HepG2 (cell line): ENCODE results near the gene KANK4. TPM values are rescaled to one million over a fixed set of nuclear protein-coding genes. Genes with fewer than 3 reads are reported as not detected.

Source experiments
- ATAC-seq: fragments of 200-7000 bp; cut with Tn5 transposase; 3 replicates; pipeline ENCODE4 v1.9.1; 2020; ENCODE audit warnings: mild to moderate bottlenecking, moderate library complexity
- BruUV-seq: library from RNA; stranded (reverse); fragments of 400-500 nt; replicated peaks from 2 replicates; lab custom pipeline; 2021; lab: Mats Ljungman, UMichigan
- CTCF ChIA-PET: fragments of 300-600 bp; formaldehyde crosslinking; extraction: SDS; loops from one replicate; lab custom pipeline; 2021; ENCODE audit warnings: low total read pairs, inconsistent platforms, low intra/inter-chr PET ratio; lab: Yijun Ruan, JAX
- POLR2A ChIA-PET: fragments of 350-600 bp; sonication (Branson Sonifier 250); formaldehyde crosslinking; loops from one replicate; lab custom pipeline; 2020; ENCODE audit warnings: antibody characterized with exemption, inconsistent platforms; lab: Yijun Ruan, JAX
- DNase-seq: peaks from one replicate; pipeline ENCODE4 v3.0.0-alpha.2; 2015; ENCODE audit warnings: low spot score
- FAIRE-seq: peaks from 3 replicates; lab custom pipeline; 2011; peaks lifted over from hg19 to GRCh38; lab: Jason Lieb, UNC
- H2AFZ ChIP-seq: one replicate; pipeline ENCODE4 v1.6.1; 2011; ENCODE audit warnings: low read length, inconsistent platforms
- H3K27ac ChIP-seq: fragments of 300-600 bp; 3 replicates; pipeline ENCODE4 v1.8.0; 2011; ENCODE audit warnings: mixed run types, mild to moderate bottlenecking, mixed read lengths, low read length, inconsistent platforms; ENCODE audit not compliant: insufficient read depth; ENCODE audit errors: extremely low read length
- H3K27me3 ChIP-seq, 2 experiments: fragments of 200-600 bp in 1 of 2; 2 replicates in 1 of 2; 3 replicates in 1 of 2; pipeline versions ENCODE4 v1.6.0 to v1.8.0; 2011; ENCODE audit warnings: low read length in 2 of 2, mild to moderate bottlenecking in 2 of 2, moderate library complexity in 2 of 2, inconsistent platforms in 1 of 2; ENCODE audit not compliant: insufficient read depth in 2 of 2, control insufficient read depth in 1 of 2
- H3K36me3 ChIP-seq, 2 experiments: fragments of 200-600 bp in 1 of 2; replicated peaks in 1 of 2; 2 replicates in 1 of 2; 3 replicates in 1 of 2; pipeline versions ENCODE4 v1.5.1 to v1.8.0; 2011; ENCODE audit warnings: low read length in 2 of 2, inconsistent platforms in 1 of 2; ENCODE audit not compliant: insufficient read depth in 2 of 2, control insufficient read depth in 1 of 2
- H3K4me1 ChIP-seq: 2 replicates; pipeline ENCODE4 v1.5.1; 2012; ENCODE audit warnings: low read length, inconsistent platforms; ENCODE audit not compliant: insufficient read depth
- H3K4me2 ChIP-seq: 2 replicates; pipeline ENCODE4 v1.6.0; 2011; ENCODE audit warnings: low read depth, low read length, inconsistent platforms
- H3K4me3 ChIP-seq, 3 experiments: fragments of 200-600 bp in 1 of 3; sonication (generic), shearing (Covaris generic) in 1 of 3; replicated peaks in 1 of 3; 2 replicates each; pipeline ENCODE4 v1.5.1; 2011 to 2016; ENCODE audit warnings: low read length in 3 of 3, inconsistent platforms in 2 of 3, low read depth in 2 of 3, mild to moderate bottlenecking in 2 of 3, control low read depth in 1 of 3, mixed read lengths in 1 of 3; ENCODE audit not compliant: insufficient read depth in 1 of 3
- H3K79me2 ChIP-seq: one replicate; pipeline ENCODE4 v1.6.1; 2011; ENCODE audit warnings: low read length, inconsistent platforms; ENCODE audit not compliant: insufficient read depth
- H3K9ac ChIP-seq: 2 replicates; pipeline ENCODE4 v1.6.0; 2011; ENCODE audit warnings: mild to moderate bottlenecking, low read depth, low read length, inconsistent platforms; ENCODE audit not compliant: insufficient read depth
- H3K9me3 ChIP-seq: 2 replicates; pipeline ENCODE4 v1.5.1; 2012; ENCODE audit warnings: mild to moderate bottlenecking, low read length
- H4K20me1 ChIP-seq: 2 replicates; pipeline ENCODE4 v1.6.0; 2011; ENCODE audit warnings: inconsistent platforms, mild to moderate bottlenecking, low read length, moderate library complexity; ENCODE audit not compliant: insufficient read depth
- ELF3 ChIP-seq: IDR thresholded peaks from 2 replicates; pipeline ENCODE4 v1.6.1; 2016; ENCODE audit warnings: missing genetic modification reagents, missing compliant biosample characterization
- ERF ChIP-seq: IDR thresholded peaks from 2 replicates; pipeline ENCODE4 v1.6.1; 2018; ENCODE audit warnings: missing biosample characterization, missing genetic modification reagents
- FOSL2 ChIP-seq: sonication (generic); formaldehyde crosslinking; IDR thresholded peaks from 2 replicates; pipeline ENCODE4 v1.4.0; 2020; ENCODE audit warnings: missing genetic modification reagents
- FOXK2 ChIP-seq: fragments of 450-650 bp; IDR thresholded peaks from 2 replicates; pipeline ENCODE4 v1.6.1; 2016
- HDAC6 ChIP-seq: fragments of 200-600 bp; sonication (generic); IDR thresholded peaks from 2 replicates; pipeline ENCODE4 v1.7.0; 2017; ENCODE audit warnings: mild to moderate bottlenecking, antibody characterized with exemption, low read length, low read depth
- HOXA5 ChIP-seq: sonication (generic); formaldehyde crosslinking; IDR thresholded peaks from 2 replicates; pipeline ENCODE4 v1.4.0; 2020; ENCODE audit warnings: missing genetic modification reagents
- MLLT10 ChIP-seq: sonication (generic); formaldehyde crosslinking; IDR thresholded peaks from 2 replicates; pipeline ENCODE4 v1.4.0; 2020; ENCODE audit warnings: missing genetic modification reagents
- SAFB2 ChIP-seq: sonication (generic); formaldehyde crosslinking; IDR thresholded peaks from 2 replicates; pipeline ENCODE4 v1.5.1; 2020; ENCODE audit warnings: missing genetic modification reagents, low read depth, mild to moderate bottlenecking, borderline replicate concordance
- SIN3A ChIP-seq: IDR thresholded peaks from 2 replicates; pipeline ENCODE4 v1.6.1; 2011; ENCODE audit warnings: low read depth, mild to moderate bottlenecking, control low read depth, low read length, borderline replicate concordance
- SRSF4 ChIP-seq: fragments of 200-400 bp; formaldehyde crosslinking; IDR thresholded peaks from one replicate; pipeline ENCODE4 v1.6.1; 2018; ENCODE audit warnings: mild to moderate bottlenecking, low read depth, low read length, moderate library complexity; ENCODE audit not compliant: poor library complexity, severe bottlenecking
- ZBTB38 ChIP-seq: sonication (generic); formaldehyde crosslinking; IDR thresholded peaks from 2 replicates; pipeline ENCODE4 v1.5.1; 2020; ENCODE audit warnings: mild to moderate bottlenecking, missing genetic modification reagents
- ZNF225 ChIP-seq: sonication (generic); formaldehyde crosslinking; IDR thresholded peaks from 2 replicates; pipeline ENCODE4 v1.4.0; 2020; ENCODE audit warnings: mild to moderate bottlenecking, missing genetic modification reagents
- WGBS: methylation state at CpG from one replicate; pipeline ENCODE4 v1.1.6; 2017; ENCODE audit warnings: low lambda C conversion rate; 5-methylcytosine and 5-hydroxymethylcytosine counted together
- in situ Hi-C: cut with HindIII; loops from 2 replicates; pipeline ENCODE4 v1.10.0; 2017; ENCODE audit warnings: low pct_unique_long_range_greater_than_20kb; ENCODE audit not compliant: extremely low pct_ligation_motif_present
- intact Hi-C: fragments of 100-400 bp; cut with micrococcal nuclease; formaldehyde crosslinking; loops from one replicate; pipeline ENCODE4 v1.10.0; 2022; ENCODE audit not compliant: unreplicated experiment
- polyA plus RNA-seq, 8 experiments: library from polyadenylated mRNA; depleted of rRNA in 3 of 8; stranded (reverse) in 7 of 8; unstranded in 1 of 8; fragments of >200 nt; fragmentation: Illumina TruSeq in 4 of 8; extraction: Trizol in 4 of 8; gene quantifications; 2 replicates each; pipeline versions ENCODE4 v1.2.1 to v1.2.3, GENCODE V29; 2011 to 2016; ENCODE audit warnings: low read depth in 4 of 8, missing spikeins in 1 of 8, mixed read lengths in 1 of 8; ENCODE audit not compliant: insufficient read depth in 1 of 8
- total RNA-seq, 5 experiments: library from RNA; depleted of rRNA; stranded (reverse); fragments of >200 nt; fragmentation: Illumina TruSeq; extraction: Trizol; gene quantifications; 2 replicates each; pipeline ENCODE4 v1.2.3, GENCODE V29; 2016; ENCODE audit warnings: low read depth in 1 of 5
- TF ChIP-seq, protein P1 (sequence below): sonication (generic); formaldehyde crosslinking; IDR thresholded peaks from 2 replicates; pipeline ENCODE4 v1.4.0; 2020; ENCODE audit warnings: missing genetic modification reagents
- TF ChIP-seq, protein P2 (sequence below): sonication (generic); formaldehyde crosslinking; IDR thresholded peaks from 2 replicates; pipeline ENCODE4 v1.4.0; 2020; ENCODE audit warnings: missing genetic modification reagents, mild to moderate bottlenecking, borderline replicate concordance

KANK4 gene
- total and polyA plus RNA-seq, 2 of the 13 experiments (the other 11 are each of a cell fraction or from before 2014, with no cell fraction given), result 16.1 to 25.7 TPM

DNA sequence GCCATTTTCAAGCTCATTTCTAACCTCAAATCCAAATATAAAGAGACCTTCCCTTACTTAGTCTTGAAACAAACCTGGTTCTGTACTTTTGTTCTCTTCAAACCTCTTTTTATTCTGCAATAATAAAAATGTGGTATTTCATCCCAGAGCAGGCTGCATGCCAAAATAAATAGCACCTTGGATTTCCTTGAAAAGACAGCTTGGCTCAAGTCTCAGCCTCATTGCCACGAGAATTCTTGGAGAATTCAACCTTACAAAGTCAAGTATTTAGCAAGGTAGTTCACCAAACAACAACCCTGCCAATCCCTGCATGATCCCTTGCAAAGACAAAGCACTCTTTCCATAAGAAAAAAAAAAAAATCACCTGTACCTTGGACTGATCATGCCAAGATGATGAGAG is 33.8 kb downstream of the KANK4 start:
- BruUV-seq, result no TSS peak

DNA sequence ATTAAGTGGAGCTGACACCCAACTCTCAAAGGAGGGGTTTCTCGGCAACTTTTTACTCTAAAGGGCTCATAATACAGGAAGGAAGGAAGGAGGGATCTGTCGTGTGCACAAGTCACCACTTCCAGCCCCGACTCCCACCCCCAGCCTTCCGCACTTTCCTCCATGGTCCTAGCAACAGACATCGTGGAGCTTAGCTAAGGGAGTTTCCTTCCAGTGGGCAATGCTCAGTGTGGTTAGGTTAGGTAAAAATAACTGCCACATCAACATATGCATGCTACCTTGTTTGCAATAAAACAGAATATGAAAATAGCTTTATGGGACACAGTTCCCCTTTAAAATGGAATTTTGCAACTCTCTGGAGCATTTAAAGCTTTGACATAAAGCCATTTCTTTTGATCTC is 35.2 kb downstream of the KANK4 start:
- H2AFZ ChIP-seq, result no peak overlapping the region
- WGBS, result 91% methylated on average over 5 of the region's 5 CpGs
- no peak overlapping the region for H3K9ac ChIP-seq
- no TSS peak for BruUV-seq
- in situ Hi-C loops (no loop called here), intact Hi-C loops (no loop called here)
- ATAC-seq (no peak), DNase-seq (no peak), FAIRE-seq (no peak)
- H3K27ac ChIP-seq, result no peak overlapping the region
- peaks cover 52% of the 10 kb centered on the region for H3K4me1 ChIP-seq
- H3K4me2 ChIP-seq, result no peak overlapping the region
- H3K79me2 ChIP-seq, result peaks cover 31% of the 10 kb centered on the region
- no peaks in the 10 kb centered on the region for H4K20me1 ChIP-seq
- H3K27me3 ChIP-seq, result no peaks in the 10 kb centered on the region
- peaks cover 7 to 29% of the 10 kb centered on the region in 2 experiments; a peak in 4 of 5 replicates for H3K36me3 ChIP-seq
- peaks cover 6% of the 10 kb centered on the region; the same call in 1 of the 2 replicates for H3K9me3 ChIP-seq
- POLR2A ChIA-PET, result interaction anchor here (3.3 kb wide), 1 partner anchor 35 kb away, joined by 12 read pairs; the partner anchor contains the start of gene KANK4
- no peak overlapping the region for H3K4me3 ChIP-seq
- CTCF ChIA-PET, result no interaction called here
- TF ChIP-seq MLLT10 (CRISPR knock-in tag) (no peak), ELF3 (CRISPR knock-in tag) (no peak), ZNF225 (no peak), FOXK2 (no peak), SRSF4 (no peak), SAFB2 (CRISPR knock-in tag) (no peak), HDAC6 (no peak), ERF (no peak), ZBTB38 (CRISPR knock-in tag) (no peak)
- TF ChIP-seq, protein P1, sequence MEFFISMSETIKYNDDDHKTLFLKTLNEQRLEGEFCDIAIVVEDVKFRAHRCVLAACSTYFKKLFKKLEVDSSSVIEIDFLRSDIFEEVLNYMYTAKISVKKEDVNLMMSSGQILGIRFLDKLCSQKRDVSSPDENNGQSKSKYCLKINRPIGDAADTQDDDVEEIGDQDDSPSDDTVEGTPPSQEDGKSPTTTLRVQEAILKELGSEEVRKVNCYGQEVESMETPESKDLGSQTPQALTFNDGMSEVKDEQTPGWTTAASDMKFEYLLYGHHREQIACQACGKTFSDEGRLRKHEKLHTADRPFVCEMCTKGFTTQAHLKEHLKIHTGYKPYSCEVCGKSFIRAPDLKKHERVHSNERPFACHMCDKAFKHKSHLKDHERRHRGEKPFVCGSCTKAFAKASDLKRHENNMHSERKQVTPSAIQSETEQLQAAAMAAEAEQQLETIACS, result no peak

More for the DNA sequence above, 33.8 kb downstream of the KANK4 start:
- Histone ChIP-seq H2AFZ (no peak overlapping the region), H3K9ac (no peak overlapping the region; the same call in 1 of the 2 replicates), H3K27me3 (no peaks in the 10 kb centered on the region), H3K4me2 (peak overlapping the region; percentile 71; the same call in 1 of the 2 replicates), H3K9me3 (peaks cover 6% of the 10 kb centered on the region; the same call in 1 of the 2 replicates), H3K79me2 (peaks cover 41% of the 10 kb centered on the region), H3K27ac (peak overlapping the region; percentile 57), H3K4me3 (no peak overlapping the region), H3K4me1 (peaks cover 65% of the 10 kb centered on the region), H3K36me3 (peaks cover 3 to 15% of the 10 kb centered on the region in 2 experiments; a peak in 3 of 5 replicates), H4K20me1 (no peaks in the 10 kb centered on the region)
- ChIA-PET POLR2A (interaction anchor here (3.3 kb wide), 1 partner anchor 33 kb away, joined by 12 read pairs; the partner anchor contains the start of gene KANK4), CTCF (no interaction called here)
- DNase-seq, result no peak
- WGBS, result 67% methylated on average over 1 of the region's 1 CpG
- ATAC-seq, result no peak
- TF ChIP-seq, protein P2, sequence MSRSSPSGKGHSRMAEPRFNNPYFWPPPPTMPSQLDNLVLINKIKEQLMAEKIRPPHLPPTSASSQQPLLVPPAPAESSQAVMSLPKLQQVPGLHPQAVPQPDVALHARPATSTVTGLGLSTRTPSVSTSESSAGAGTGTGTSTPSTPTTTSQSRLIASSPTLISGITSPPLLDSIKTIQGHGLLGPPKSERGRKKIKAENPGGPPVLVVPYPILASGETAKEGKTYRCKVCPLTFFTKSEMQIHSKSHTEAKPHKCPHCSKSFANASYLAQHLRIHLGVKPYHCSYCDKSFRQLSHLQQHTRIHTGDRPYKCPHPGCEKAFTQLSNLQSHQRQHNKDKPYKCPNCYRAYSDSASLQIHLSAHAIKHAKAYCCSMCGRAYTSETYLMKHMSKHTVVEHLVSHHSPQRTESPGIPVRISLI, result 0 out of 2 replicates have a peak, but pooled peaks have one; percentile 7
- TF ChIP-seq FOSL2, result no peak
- TF ChIP-seq SIN3A, result no peak
- 0 out of 2 replicates have a peak, but pooled peaks have one; percentile 43 for TF ChIP-seq HOXA5 (CRISPR knock-in tag)
- no peak for FAIRE-seq
- in situ Hi-C loops (no loop called here), intact Hi-C loops (loop anchor here (5.0 kb wide), 1 partner anchor 43 kb away; no protein-coding TSS in a partner anchor)
